Measurements from ENCODE around the gene ACER3.
"Not testable (repeated sequence)": the region's sequence is repeated elsewhere in the genome, so short reads cannot be mapped to it uniquely, and the experiment has no call there.

Gene ACER3

GRCh38 chr11:76837696-76838677 lies 22.7 kb upstream of the ACER3 start:
- no peak for DNase-seq

- no peak for DNase-seq
These were observed 22.0 kb upstream of the ACER3 start for GRCh38 chr11:76838678-76839068.

- no peak for DNase-seq
These were observed 21.4 kb upstream of the ACER3 start for GRCh38 chr11:76839311-76839710.

- DNase-seq: no peak
These were observed 18.7 kb upstream of the ACER3 start for GRCh38 chr11:76841923-76842452.

- no peak for DNase-seq
These were observed 16.8 kb upstream of the ACER3 start for GRCh38 chr11:76843907-76844306.

- no peak for DNase-seq
These were observed 16.2 kb upstream of the ACER3 start for GRCh38 chr11:76844511-76844910.

GRCh38 chr11:76845069-76845468 lies 15.6 kb upstream of the ACER3 start:
- DNase-seq: no peak

GRCh38 chr11:76846441-76846840 lies 14.3 kb upstream of the ACER3 start:
- no peak for DNase-seq

- DNase-seq: no peak
These were observed 11.3 kb upstream of the ACER3 start for GRCh38 chr11:76849376-76849775.

- no peak for DNase-seq
These were observed 10.6 kb upstream of the ACER3 start for GRCh38 chr11:76850130-76850529.

GRCh38 chr11:76850815-76851214 lies 9.9 kb upstream of the ACER3 start:
- DNase-seq: no peak

- no peak for DNase-seq
These were observed 6.0 kb upstream of the ACER3 start for GRCh38 chr11:76854709-76855108.

GRCh38 chr11:76855670-76856069 lies 5.0 kb upstream of the ACER3 start:
- DNase-seq: not testable (repeated sequence)

- DNase-seq: no peak
These were observed 4.6 kb upstream of the ACER3 start for GRCh38 chr11:76856106-76856505.

- DNase-seq: no peak
These were observed 4.1 kb upstream of the ACER3 start for GRCh38 chr11:76856571-76856970.

GRCh38 chr11:76857781-76858410 lies 2.8 kb upstream of the ACER3 start:
- DNase-seq: no peak

- DNase-seq: no peak
These were observed 950 bp upstream of the ACER3 start for GRCh38 chr11:76859708-76860227.

- DNase-seq: no peak
These were observed 804 bp downstream of the ACER3 start for GRCh38 chr11:76861490-76861953.

- not testable (repeated sequence) for DNase-seq
These were observed 2.1 kb downstream of the ACER3 start for GRCh38 chr11:76862794-76863193.

GRCh38 chr11:76863196-76863777 lies 2.6 kb downstream of the ACER3 start:
- no peak for DNase-seq

GRCh38 chr11:76872959-76873827 lies 12.5 kb downstream of the ACER3 start:
- DNase-seq: no peak

- DNase-seq: no peak
These were observed 17.3 kb downstream of the ACER3 start for GRCh38 chr11:76878014-76878413.
